ENCODE results near the gene ST8SIA6.
A peak's percentile ranks its signal among the peaks of the same experiment; 100 is the strongest.

The ST8SIA6 gene

DNA sequence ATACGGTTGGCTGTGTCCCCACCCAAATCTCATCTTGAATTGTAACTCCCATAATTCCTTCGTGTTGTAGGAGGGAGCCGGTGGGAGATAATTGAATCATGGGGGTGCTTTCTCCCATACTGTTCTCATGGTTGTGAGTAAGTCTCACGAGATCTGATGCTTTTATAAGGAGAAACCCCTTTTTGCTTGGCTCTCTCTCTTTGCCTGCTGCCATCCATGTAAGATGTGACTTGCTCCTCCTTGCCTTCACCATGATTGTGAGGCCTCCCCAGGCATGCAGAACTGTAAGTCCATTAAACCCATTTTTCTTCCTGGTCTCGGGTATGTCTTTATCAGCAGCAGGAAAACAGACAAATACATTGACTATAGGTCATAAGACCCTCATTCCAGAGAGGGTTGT lies 15.9 kb upstream of the ST8SIA6 start:
- Histone ChIP-seq H3K4me1 (ENCODE audit: control insufficient read depth, insufficient read depth, low read length) (no peaks in the 10 kb centered on the region; the same call in 1 of the 2 replicates), H3K4me3 (ENCODE audit: low read depth, low read length) (no peak overlapping the region), H3K36me3 (ENCODE audit: control insufficient read depth in 2 of 2, insufficient read depth in 1 of 2, low read length in 2 of 2) (no peaks in the 10 kb centered on the region), H3K27ac (ENCODE audit: extremely low read depth, low read depth, low read length) (no peak overlapping the region), H3K9me3 (ENCODE audit: control insufficient read depth, insufficient read depth, low read depth, low read length) (no peaks in the 10 kb centered on the region)
- TF ChIP-seq ZNF121 (tag by site-specific recombination; IDR thresholded peaks at IDR 0.05) (no peak), HOXD13 (CRISPR knock-in tag; IDR thresholded peaks at IDR 0.05; ENCODE audit: borderline replicate concordance) (no peak), SETDB1 (IDR thresholded peaks at IDR 0.05; ENCODE audit: insufficient read length, low read length) (peak; percentile 34)
- TF ChIP-seq, protein P1, sequence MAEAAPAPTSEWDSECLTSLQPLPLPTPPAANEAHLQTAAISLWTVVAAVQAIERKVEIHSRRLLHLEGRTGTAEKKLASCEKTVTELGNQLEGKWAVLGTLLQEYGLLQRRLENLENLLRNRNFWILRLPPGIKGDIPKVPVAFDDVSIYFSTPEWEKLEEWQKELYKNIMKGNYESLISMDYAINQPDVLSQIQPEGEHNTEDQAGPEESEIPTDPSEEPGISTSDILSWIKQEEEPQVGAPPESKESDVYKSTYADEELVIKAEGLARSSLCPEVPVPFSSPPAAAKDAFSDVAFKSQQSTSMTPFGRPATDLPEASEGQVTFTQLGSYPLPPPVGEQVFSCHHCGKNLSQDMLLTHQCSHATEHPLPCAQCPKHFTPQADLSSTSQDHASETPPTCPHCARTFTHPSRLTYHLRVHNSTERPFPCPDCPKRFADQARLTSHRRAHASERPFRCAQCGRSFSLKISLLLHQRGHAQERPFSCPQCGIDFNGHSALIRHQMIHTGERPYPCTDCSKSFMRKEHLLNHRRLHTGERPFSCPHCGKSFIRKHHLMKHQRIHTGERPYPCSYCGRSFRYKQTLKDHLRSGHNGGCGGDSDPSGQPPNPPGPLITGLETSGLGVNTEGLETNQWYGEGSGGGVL (tag by site-specific recombination; IDR thresholded peaks at IDR 0.05): no peak
- ChIA-PET CTCF (no interaction called here), POLR2A (no interaction called here)

DNA sequence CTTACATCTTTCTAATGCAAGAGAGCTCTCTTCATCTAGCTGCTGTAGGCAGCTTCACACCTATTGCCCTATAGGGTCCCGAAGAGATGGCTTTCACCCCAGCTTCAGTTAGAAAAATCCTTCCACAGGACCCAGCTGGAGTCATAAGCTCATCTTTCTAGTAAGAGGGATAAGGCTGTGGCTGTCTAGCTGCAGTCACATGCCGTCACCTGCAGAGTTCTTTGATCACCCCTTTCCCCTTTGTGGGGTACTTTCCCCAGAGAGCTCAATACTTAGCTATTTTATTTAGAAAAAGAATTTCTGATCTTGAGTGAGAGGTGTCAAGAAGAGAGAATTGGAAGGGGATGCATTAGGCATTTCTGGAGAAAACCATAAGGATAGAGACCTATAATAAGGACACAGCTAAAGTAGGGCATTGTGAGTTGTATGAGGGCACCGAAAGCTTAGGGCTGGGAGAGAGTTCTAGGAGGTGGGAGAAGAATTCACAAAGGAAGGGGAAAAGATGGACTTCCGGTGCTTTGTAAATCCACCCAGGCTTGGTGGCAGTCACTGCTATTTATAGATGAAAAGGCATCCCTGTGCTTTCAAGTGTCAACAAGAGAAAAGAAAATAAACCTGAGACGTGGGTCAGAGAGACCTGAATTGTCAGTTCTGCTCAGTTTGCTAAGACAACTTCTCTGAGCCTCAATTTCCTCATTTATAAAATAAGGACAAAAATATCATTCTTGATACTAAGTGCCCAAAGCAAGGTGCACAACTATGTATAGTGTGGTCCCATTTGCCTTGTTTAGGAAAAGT lies 11.1 kb upstream of the ST8SIA6 start:
- CTCF ChIA-PET: interaction anchor here (0.9 kb wide), 2 partner anchors 9 to 11 kb away, joined by 3 to 6 read pairs; no protein-coding TSS in a partner anchor
- POLR2A ChIA-PET: no interaction called here
- no peak overlapping the region for H3K4me3 ChIP-seq (ENCODE audit: low read depth, low read length)
- H3K27ac ChIP-seq (ENCODE audit: extremely low read depth, low read depth, low read length): no peak overlapping the region
- TF ChIP-seq SCRT2 (tag by site-specific recombination; IDR thresholded peaks at IDR 0.05): no peak
- TF ChIP-seq, protein P2, sequence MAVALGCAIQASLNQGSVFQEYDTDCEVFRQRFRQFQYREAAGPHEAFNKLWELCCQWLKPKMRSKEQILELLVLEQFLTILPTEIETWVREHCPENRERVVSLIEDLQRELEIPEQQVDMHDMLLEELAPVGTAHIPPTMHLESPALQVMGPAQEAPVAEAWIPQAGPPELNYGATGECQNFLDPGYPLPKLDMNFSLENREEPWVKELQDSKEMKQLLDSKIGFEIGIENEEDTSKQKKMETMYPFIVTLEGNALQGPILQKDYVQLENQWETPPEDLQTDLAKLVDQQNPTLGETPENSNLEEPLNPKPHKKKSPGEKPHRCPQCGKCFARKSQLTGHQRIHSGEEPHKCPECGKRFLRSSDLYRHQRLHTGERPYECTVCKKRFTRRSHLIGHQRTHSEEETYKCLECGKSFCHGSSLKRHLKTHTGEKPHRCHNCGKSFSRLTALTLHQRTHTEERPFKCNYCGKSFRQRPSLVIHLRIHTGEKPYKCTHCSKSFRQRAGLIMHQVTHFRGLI (tag by site-specific recombination; IDR thresholded peaks at IDR 0.05): no peak
- H3K4me1 ChIP-seq (ENCODE audit: control insufficient read depth, insufficient read depth, low read length): no peaks in the 10 kb centered on the region; the same call in 1 of the 2 replicates
- H3K36me3 ChIP-seq (ENCODE audit: control insufficient read depth in 2 of 2, insufficient read depth in 1 of 2, low read length in 2 of 2): no peaks in the 10 kb centered on the region
- no peaks in the 10 kb centered on the region for H3K9me3 ChIP-seq (ENCODE audit: control insufficient read depth, insufficient read depth, low read depth, low read length)

DNA sequence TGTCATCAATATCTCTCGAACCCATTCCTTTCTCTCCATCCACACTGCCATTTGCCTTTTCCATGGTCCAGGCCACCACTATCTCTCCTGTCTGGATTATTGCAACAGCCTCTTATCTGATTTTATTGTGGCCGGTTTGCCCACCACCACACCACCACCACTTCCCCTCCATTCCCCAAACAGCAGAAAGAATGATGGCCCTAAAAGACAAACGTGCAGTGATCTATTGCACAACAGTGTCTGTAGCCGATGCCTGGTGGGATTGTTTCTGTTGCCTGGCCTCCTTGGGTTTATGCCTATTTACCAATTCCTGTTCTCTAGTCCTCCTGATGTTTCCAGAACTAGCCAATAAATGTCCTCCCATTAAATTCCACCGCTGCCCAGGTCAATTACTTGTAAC lies 10.2 kb upstream of the ST8SIA6 start:
- Histone ChIP-seq H3K36me3 (ENCODE audit: control insufficient read depth in 2 of 2, insufficient read depth in 1 of 2, low read length in 2 of 2) (no peaks in the 10 kb centered on the region), H3K9me3 (ENCODE audit: control insufficient read depth, insufficient read depth, low read depth, low read length) (no peaks in the 10 kb centered on the region), H3K4me3 (ENCODE audit: low read depth, low read length) (no peak overlapping the region), H3K4me1 (ENCODE audit: control insufficient read depth, insufficient read depth, low read length) (no peaks in the 10 kb centered on the region; the same call in 1 of the 2 replicates), H3K27ac (ENCODE audit: extremely low read depth, low read depth, low read length) (no peak overlapping the region)
- TF ChIP-seq, protein P3, sequence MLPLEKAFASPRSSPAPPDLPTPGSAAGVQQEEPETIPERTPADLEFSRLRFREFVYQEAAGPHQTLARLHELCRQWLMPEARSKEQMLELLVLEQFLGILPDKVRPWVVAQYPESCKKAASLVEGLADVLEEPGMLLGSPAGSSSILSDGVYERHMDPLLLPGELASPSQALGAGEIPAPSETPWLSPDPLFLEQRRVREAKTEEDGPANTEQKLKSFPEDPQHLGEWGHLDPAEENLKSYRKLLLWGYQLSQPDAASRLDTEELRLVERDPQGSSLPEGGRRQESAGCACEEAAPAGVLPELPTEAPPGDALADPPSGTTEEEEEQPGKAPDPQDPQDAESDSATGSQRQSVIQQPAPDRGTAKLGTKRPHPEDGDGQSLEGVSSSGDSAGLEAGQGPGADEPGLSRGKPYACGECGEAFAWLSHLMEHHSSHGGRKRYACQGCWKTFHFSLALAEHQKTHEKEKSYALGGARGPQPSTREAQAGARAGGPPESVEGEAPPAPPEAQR (tag by site-specific recombination; IDR thresholded peaks at IDR 0.05): no peak
- TF ChIP-seq ZNF558 (tag by site-specific recombination; IDR thresholded peaks at IDR 0.05) (no peak), ZNF184 (tag by site-specific recombination; IDR thresholded peaks at IDR 0.05) (no peak), ZNF530 (tag by site-specific recombination; IDR thresholded peaks at IDR 0.05; ENCODE audit: low read depth) (no peak), ZNF2 (tag by site-specific recombination; IDR thresholded peaks at IDR 0.05) (no peak)
- TF ChIP-seq, protein P4, sequence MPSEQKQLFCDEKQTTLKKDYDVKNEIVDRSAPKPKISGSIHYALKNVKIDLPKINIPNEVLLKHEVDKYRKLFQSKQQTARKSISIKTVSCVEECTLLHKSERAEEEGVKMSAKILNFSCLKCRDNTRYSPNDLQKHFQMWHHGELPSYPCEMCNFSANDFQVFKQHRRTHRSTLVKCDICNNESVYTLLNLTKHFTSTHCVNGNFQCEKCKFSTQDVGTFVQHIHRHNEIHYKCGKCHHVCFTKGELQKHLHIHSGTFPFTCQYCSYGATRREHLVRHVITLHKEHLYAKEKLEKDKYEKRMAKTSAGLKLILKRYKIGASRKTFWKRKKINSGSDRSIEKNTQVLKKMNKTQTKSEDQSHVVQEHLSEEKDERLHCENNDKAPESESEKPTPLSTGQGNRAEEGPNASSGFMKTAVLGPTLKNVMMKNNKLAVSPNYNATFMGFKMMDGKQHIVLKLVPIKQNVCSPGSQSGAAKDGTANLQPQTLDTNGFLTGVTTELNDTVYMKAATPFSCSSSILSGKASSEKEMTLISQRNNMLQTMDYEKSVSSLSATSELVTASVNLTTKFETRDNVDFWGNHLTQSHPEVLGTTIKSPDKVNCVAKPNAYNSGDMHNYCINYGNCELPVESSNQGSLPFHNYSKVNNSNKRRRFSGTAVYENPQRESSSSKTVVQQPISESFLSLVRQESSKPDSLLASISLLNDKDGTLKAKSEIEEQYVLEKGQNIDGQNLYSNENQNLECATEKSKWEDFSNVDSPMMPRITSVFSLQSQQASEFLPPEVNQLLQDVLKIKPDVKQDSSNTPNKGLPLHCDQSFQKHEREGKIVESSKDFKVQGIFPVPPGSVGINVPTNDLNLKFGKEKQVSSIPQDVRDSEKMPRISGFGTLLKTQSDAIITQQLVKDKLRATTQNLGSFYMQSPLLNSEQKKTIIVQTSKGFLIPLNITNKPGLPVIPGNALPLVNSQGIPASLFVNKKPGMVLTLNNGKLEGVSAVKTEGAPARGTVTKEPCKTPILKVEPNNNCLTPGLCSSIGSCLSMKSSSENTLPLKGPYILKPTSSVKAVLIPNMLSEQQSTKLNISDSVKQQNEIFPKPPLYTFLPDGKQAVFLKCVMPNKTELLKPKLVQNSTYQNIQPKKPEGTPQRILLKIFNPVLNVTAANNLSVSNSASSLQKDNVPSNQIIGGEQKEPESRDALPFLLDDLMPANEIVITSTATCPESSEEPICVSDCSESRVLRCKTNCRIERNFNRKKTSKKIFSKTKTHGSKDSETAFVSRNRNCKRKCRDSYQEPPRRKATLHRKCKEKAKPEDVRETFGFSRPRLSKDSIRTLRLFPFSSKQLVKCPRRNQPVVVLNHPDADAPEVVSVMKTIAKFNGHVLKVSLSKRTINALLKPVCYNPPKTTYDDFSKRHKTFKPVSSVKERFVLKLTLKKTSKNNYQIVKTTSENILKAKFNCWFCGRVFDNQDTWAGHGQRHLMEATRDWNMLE (tag by site-specific recombination; conservative IDR thresholded peaks at IDR 0.05; ENCODE audit: low read depth): no peak
- ChIA-PET CTCF (interaction anchor here (0.9 kb wide), 1 partner anchor 12 kb away, joined by 3 read pairs; no protein-coding TSS in a partner anchor), POLR2A (no interaction called here)

Data from HEK293 (cell line).